GM23338 (cell line): Measurements from ENCODE around the gene HSF5. TPM values are rescaled to one million over a fixed set of nuclear protein-coding genes. Genes with fewer than 3 reads are reported as not detected.

Experiments
- ATAC-seq: fragments of 200-7000 bp; cut with Tn5 transposase; 3 replicates; pipeline ENCODE4 v1.9.1; 2020
- DNase-seq: peaks from one replicate; pipeline ENCODE4 v3.0.0-alpha.2; 2015; ENCODE audit warnings: low spot score
- H2AFZ ChIP-seq: fragments of 200-600 bp; sonication (generic); 2 replicates; pipeline ENCODE4 v1.8.0; 2016; ENCODE audit warnings: antibody characterized with exemption, mild to moderate bottlenecking, moderate library complexity
- H3F3A ChIP-seq: fragments of 200-600 bp; sonication (generic); replicated peaks from 2 replicates; pipeline ENCODE4 v1.8.0; 2017; ENCODE audit warnings: antibody characterized with exemption, mixed run types, low read depth
- H3K27ac ChIP-seq: fragments of 200-600 bp; sonication (generic); 2 replicates; pipeline ENCODE4 v1.6.1; 2016; ENCODE audit warnings: low read depth
- H3K27me3 ChIP-seq: fragments of 200-600 bp; sonication (generic); 2 replicates; pipeline ENCODE4 v1.8.0; 2016; ENCODE audit warnings: mild to moderate bottlenecking, mixed run types, moderate library complexity; ENCODE audit not compliant: insufficient read depth
- H3K36me3 ChIP-seq: fragments of 200-600 bp; sonication (generic); 2 replicates; pipeline ENCODE4 v1.8.0; 2016; ENCODE audit warnings: mild to moderate bottlenecking; ENCODE audit not compliant: insufficient read depth
- H3K4me1 ChIP-seq: fragments of 200-600 bp; sonication (generic); 2 replicates; pipeline ENCODE4 v1.8.0; 2016; ENCODE audit warnings: mild to moderate bottlenecking, moderate library complexity; ENCODE audit not compliant: insufficient read depth
- H3K4me2 ChIP-seq: fragments of 200-600 bp; sonication (generic); 2 replicates; pipeline ENCODE4 v1.7.1; 2017; ENCODE audit warnings: mixed run types
- H3K4me3 ChIP-seq: fragments of 200-600 bp; sonication (generic); 2 replicates; pipeline ENCODE4 v1.6.1; 2016; ENCODE audit warnings: mixed run types
- H3K79me2 ChIP-seq: fragments of 200-600 bp; sonication (generic); replicated peaks from 2 replicates; pipeline ENCODE4 v1.8.0; 2017; ENCODE audit warnings: mild to moderate bottlenecking; ENCODE audit not compliant: insufficient read depth
- H3K9me2 ChIP-seq: fragments of 200-600 bp; sonication (generic); 2 replicates; pipeline ENCODE4 v1.8.0; 2017; ENCODE audit not compliant: insufficient read depth
- H4K20me1 ChIP-seq: fragments of 200-600 bp; sonication (generic); replicated peaks from 2 replicates; pipeline ENCODE4 v1.8.0; 2017; ENCODE audit warnings: mild to moderate bottlenecking; ENCODE audit not compliant: insufficient read depth
- H3K27ac Mint-ChIP-seq: 2 replicates; pipeline ENCODE4 v1.8.0; 2020; ENCODE audit warnings: inconsistent platforms, mild to moderate bottlenecking, moderate library complexity, mixed read lengths
- H3K27me3 Mint-ChIP-seq: 3 replicates; pipeline ENCODE4 v1.8.0; 2022; ENCODE audit warnings: low read depth, mild to moderate bottlenecking, moderate library complexity, mixed read lengths, inconsistent platforms; ENCODE audit not compliant: insufficient read depth, poor library complexity
- H3K36me3 Mint-ChIP-seq: 3 replicates; pipeline ENCODE4 v1.8.0; 2021; ENCODE audit warnings: low read depth, mild to moderate bottlenecking, inconsistent platforms, moderate library complexity, mixed read lengths
- H3K4me1 Mint-ChIP-seq: 3 replicates; pipeline ENCODE4 v1.8.0; 2020; ENCODE audit warnings: mild to moderate bottlenecking, inconsistent platforms, mixed read lengths
- H3K4me3 Mint-ChIP-seq: 3 replicates; pipeline ENCODE4 v1.8.0; 2021; ENCODE audit warnings: moderate library complexity, mild to moderate bottlenecking, inconsistent platforms, mixed read lengths
- H3K9me3 Mint-ChIP-seq: 3 replicates; pipeline ENCODE4 v1.8.0; 2020; ENCODE audit warnings: moderate library complexity, mild to moderate bottlenecking, inconsistent platforms, mixed read lengths
- CREB1 ChIP-seq: fragments of 250-450 bp; sonication (Bioruptor Pico); IDR thresholded peaks from 2 replicates; pipeline ENCODE4 v1.5.0; 2020; ENCODE audit warnings: low read depth, mild to moderate bottlenecking, moderate library complexity
- EZH2 ChIP-seq: fragments of 200-600 bp; sonication (generic); IDR thresholded peaks from one replicate; pipeline ENCODE4 v1.8.0; 2017; ENCODE audit warnings: antibody characterized with exemption, mild to moderate bottlenecking, low read depth; ENCODE audit not compliant: unreplicated experiment
- EZH2phosphoT487 ChIP-seq: fragments of 200-600 bp; sonication (generic); IDR thresholded peaks from one replicate; pipeline ENCODE4 v1.8.1; 2018; ENCODE audit warnings: antibody characterized with exemption; ENCODE audit not compliant: unreplicated experiment
- JUNB ChIP-seq: IDR thresholded peaks from one replicate; pipeline ENCODE4 v1.6.1; 2016; ENCODE audit warnings: antibody characterized with exemption; ENCODE audit not compliant: unreplicated experiment
- NANOG ChIP-seq: IDR thresholded peaks from 2 replicates; pipeline ENCODE4 v1.6.1; 2016; ENCODE audit warnings: antibody characterized with exemption, borderline replicate concordance
- POLR2AphosphoS5 ChIP-seq: IDR thresholded peaks from 2 replicates; pipeline ENCODE4 v1.6.1; 2016; ENCODE audit warnings: antibody characterized with exemption, low read depth
- STAT1 ChIP-seq: IDR thresholded peaks from one replicate; pipeline ENCODE4 v1.6.1; 2016; ENCODE audit warnings: antibody characterized with exemption; ENCODE audit not compliant: unreplicated experiment
- ZNF114 ChIP-seq: fragments of 250-450 bp; sonication (Bioruptor Pico); IDR thresholded peaks from 2 replicates; pipeline ENCODE4 v1.5.0; 2020; ENCODE audit warnings: mild to moderate bottlenecking, moderate library complexity
- ZNF331 ChIP-seq: fragments of 250-450 bp; sonication (Bioruptor Pico); IDR thresholded peaks from 2 replicates; pipeline ENCODE4 v1.5.0; 2020; ENCODE audit warnings: low read depth, mild to moderate bottlenecking, moderate library complexity
- polyA plus RNA-seq: library from polyadenylated mRNA; unstranded; fragments of >200 nt; fragmentation: Nextera tagmentation; extraction: Ambion mirVana; gene quantifications from 2 replicates; pipeline ENCODE4 v1.2.1, GENCODE V29; 2016
- total RNA-seq: library from RNA; depleted of rRNA; stranded (reverse); fragments of >200 nt; shearing (Covaris generic); gene quantifications from 2 replicates; pipeline ENCODE4 v1.2.3, GENCODE V29; 2014
- TF ChIP-seq, protein P1 (sequence below): IDR thresholded peaks from one replicate; pipeline ENCODE4 v1.6.1; 2018; ENCODE audit warnings: antibody characterized with exemption; ENCODE audit not compliant: unreplicated experiment
- TF ChIP-seq, protein P2 (sequence below), 2 experiments: fragments of 200-600 bp in 1 of 2; sonication (generic) in 1 of 2; conservative IDR thresholded peaks; 2 replicates each; pipeline versions ENCODE4 v1.5.1 to v1.6.1; 2016 to 2017; ENCODE audit warnings: antibody characterized with exemption in 2 of 2, low read depth in 2 of 2, mild to moderate bottlenecking in 2 of 2, moderate library complexity in 1 of 2
- TF ChIP-seq, protein P3 (sequence below): fragments of 250-450 bp; sonication (Bioruptor Pico); IDR thresholded peaks from 2 replicates; pipeline ENCODE4 v1.5.0; 2020; ENCODE audit warnings: mild to moderate bottlenecking, moderate library complexity
- TF ChIP-seq, protein P4 (sequence below): IDR thresholded peaks from 2 replicates; pipeline ENCODE4 v1.6.1; 2016; ENCODE audit warnings: antibody characterized with exemption

Gene HSF5
- total and polyA plus RNA-seq, 2 experiments from 2014 or later, result 0.24 TPM; not detected in 1

DNA sequence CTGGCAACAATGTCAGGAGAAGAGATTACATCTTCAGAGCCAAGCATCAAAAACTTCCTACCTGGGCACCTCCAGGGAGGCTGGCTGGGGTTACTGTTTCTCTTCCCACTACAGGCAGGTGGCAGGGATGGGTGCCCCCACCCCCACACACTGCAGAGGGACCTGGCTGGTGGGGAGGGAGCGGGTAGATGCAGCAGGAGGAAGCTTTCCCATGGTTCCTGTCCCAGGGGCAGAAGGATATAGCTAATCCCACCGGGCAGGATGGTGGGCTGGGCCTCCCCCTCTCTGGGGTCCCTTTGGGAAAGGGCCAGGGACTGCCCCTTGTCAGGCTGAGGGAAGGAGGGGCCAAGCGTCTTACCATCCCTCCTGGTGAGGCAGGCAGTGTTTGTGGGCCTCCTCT lies 42.9 kb upstream of the HSF5 start (continued):
- TF ChIP-seq ZNF114 (CRISPR knock-in tag), result no peak

DNA sequence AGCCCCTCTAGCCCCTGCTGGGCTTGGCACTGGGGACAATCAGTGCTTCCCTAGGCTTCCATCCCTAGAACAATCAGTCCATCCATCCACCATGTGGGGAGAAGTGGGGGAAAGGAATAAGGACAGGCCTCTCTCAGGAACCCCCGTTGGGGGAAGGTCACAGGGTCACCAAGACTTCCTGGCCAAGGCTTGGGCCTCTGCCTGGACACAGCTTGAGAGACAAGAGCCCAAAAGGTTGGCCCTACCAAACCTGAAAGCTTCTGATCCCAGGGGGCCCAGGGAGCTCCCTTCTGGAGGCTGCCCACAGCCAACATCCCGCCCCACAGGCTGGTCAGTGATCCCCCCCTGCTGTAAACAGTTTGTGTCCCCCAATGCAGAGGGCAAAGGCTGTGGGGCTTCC lies 42.4 kb upstream of the HSF5 start:
- ATAC-seq, result no peak
- peaks cover 62% of the 10 kb centered on the region for H3K4me1 Mint-ChIP-seq
- peaks cover 24% of the 10 kb centered on the region for H3K27me3 Mint-ChIP-seq
- H3K4me2 ChIP-seq, result peak overlapping the region; percentile 90
- no peaks in the 10 kb centered on the region for H3F3A ChIP-seq
- no peaks in the 10 kb centered on the region; the same call in 2 of the 3 replicates for H3K9me3 Mint-ChIP-seq
- no peak overlapping the region for H3K27ac Mint-ChIP-seq
- TF ChIP-seq ZNF331 (CRISPR knock-in tag) (no peak), CREB1 (CRISPR knock-in tag) (no peak), STAT1 (no peak), EZH2phosphoT487 (no peak), ZNF114 (CRISPR knock-in tag) (no peak), POLR2AphosphoS5 (no peak), EZH2 (no peak), JUNB (no peak), NANOG (no peak)
- TF ChIP-seq, protein P1, sequence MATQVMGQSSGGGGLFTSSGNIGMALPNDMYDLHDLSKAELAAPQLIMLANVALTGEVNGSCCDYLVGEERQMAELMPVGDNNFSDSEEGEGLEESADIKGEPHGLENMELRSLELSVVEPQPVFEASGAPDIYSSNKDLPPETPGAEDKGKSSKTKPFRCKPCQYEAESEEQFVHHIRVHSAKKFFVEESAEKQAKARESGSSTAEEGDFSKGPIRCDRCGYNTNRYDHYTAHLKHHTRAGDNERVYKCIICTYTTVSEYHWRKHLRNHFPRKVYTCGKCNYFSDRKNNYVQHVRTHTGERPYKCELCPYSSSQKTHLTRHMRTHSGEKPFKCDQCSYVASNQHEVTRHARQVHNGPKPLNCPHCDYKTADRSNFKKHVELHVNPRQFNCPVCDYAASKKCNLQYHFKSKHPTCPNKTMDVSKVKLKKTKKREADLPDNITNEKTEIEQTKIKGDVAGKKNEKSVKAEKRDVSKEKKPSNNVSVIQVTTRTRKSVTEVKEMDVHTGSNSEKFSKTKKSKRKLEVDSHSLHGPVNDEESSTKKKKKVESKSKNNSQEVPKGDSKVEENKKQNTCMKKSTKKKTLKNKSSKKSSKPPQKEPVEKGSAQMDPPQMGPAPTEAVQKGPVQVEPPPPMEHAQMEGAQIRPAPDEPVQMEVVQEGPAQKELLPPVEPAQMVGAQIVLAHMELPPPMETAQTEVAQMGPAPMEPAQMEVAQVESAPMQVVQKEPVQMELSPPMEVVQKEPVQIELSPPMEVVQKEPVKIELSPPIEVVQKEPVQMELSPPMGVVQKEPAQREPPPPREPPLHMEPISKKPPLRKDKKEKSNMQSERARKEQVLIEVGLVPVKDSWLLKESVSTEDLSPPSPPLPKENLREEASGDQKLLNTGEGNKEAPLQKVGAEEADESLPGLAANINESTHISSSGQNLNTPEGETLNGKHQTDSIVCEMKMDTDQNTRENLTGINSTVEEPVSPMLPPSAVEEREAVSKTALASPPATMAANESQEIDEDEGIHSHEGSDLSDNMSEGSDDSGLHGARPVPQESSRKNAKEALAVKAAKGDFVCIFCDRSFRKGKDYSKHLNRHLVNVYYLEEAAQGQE, result no peak
- TF ChIP-seq, protein P2, sequence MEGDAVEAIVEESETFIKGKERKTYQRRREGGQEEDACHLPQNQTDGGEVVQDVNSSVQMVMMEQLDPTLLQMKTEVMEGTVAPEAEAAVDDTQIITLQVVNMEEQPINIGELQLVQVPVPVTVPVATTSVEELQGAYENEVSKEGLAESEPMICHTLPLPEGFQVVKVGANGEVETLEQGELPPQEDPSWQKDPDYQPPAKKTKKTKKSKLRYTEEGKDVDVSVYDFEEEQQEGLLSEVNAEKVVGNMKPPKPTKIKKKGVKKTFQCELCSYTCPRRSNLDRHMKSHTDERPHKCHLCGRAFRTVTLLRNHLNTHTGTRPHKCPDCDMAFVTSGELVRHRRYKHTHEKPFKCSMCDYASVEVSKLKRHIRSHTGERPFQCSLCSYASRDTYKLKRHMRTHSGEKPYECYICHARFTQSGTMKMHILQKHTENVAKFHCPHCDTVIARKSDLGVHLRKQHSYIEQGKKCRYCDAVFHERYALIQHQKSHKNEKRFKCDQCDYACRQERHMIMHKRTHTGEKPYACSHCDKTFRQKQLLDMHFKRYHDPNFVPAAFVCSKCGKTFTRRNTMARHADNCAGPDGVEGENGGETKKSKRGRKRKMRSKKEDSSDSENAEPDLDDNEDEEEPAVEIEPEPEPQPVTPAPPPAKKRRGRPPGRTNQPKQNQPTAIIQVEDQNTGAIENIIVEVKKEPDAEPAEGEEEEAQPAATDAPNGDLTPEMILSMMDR (conservative IDR thresholded peaks at IDR 0.05; ENCODE audit: low read depth in 2 of 2), result no peak
- TF ChIP-seq, protein P3, sequence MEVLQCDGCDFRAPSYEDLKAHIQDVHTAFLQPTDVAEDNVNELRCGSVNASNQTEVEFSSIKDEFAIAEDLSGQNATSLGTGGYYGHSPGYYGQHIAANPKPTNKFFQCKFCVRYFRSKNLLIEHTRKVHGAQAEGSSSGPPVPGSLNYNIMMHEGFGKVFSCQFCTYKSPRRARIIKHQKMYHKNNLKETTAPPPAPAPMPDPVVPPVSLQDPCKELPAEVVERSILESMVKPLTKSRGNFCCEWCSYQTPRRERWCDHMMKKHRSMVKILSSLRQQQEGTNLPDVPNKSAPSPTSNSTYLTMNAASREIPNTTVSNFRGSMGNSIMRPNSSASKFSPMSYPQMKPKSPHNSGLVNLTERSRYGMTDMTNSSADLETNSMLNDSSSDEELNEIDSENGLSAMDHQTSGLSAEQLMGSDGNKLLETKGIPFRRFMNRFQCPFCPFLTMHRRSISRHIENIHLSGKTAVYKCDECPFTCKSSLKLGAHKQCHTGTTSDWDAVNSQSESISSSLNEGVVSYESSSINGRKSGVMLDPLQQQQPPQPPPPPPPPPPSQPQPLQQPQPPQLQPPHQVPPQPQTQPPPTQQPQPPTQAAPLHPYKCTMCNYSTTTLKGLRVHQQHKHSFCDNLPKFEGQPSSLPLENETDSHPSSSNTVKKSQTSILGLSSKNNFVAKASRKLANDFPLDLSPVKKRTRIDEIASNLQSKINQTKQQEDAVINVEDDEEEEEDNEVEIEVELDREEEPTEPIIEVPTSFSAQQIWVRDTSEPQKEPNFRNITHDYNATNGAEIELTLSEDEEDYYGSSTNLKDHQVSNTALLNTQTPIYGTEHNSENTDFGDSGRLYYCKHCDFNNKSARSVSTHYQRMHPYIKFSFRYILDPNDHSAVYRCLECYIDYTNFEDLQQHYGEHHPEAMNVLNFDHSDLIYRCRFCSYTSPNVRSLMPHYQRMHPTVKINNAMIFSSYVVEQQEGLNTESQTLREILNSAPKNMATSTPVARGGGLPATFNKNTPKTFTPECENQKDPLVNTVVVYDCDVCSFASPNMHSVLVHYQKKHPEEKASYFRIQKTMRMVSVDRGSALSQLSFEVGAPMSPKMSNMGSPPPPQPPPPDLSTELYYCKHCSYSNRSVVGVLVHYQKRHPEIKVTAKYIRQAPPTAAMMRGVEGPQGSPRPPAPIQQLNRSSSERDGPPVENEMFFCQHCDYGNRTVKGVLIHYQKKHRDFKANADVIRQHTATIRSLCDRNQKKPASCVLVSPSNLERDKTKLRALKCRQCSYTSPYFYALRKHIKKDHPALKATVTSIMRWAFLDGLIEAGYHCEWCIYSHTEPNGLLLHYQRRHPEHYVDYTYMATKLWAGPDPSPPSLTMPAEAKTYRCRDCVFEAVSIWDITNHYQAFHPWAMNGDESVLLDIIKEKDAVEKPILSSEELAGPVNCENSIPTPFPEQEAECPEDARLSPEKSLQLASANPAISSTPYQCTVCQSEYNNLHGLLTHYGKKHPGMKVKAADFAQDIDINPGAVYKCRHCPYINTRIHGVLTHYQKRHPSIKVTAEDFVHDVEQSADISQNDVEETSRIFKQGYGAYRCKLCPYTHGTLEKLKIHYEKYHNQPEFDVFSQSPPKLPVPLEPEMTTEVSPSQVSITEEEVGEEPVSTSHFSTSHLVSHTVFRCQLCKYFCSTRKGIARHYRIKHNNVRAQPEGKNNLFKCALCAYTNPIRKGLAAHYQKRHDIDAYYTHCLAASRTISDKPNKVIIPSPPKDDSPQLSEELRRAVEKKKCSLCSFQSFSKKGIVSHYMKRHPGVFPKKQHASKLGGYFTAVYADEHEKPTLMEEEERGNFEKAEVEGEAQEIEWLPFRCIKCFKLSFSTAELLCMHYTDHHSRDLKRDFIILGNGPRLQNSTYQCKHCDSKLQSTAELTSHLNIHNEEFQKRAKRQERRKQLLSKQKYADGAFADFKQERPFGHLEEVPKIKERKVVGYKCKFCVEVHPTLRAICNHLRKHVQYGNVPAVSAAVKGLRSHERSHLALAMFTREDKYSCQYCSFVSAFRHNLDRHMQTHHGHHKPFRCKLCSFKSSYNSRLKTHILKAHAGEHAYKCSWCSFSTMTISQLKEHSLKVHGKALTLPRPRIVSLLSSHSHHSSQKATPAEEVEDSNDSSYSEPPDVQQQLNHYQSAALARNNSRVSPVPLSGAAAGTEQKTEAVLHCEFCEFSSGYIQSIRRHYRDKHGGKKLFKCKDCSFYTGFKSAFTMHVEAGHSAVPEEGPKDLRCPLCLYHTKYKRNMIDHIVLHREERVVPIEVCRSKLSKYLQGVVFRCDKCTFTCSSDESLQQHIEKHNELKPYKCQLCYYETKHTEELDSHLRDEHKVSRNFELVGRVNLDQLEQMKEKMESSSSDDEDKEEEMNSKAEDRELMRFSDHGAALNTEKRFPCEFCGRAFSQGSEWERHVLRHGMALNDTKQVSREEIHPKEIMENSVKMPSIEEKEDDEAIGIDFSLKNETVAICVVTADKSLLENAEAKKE (CRISPR knock-in tag), result no peak
- TF ChIP-seq, protein P4, sequence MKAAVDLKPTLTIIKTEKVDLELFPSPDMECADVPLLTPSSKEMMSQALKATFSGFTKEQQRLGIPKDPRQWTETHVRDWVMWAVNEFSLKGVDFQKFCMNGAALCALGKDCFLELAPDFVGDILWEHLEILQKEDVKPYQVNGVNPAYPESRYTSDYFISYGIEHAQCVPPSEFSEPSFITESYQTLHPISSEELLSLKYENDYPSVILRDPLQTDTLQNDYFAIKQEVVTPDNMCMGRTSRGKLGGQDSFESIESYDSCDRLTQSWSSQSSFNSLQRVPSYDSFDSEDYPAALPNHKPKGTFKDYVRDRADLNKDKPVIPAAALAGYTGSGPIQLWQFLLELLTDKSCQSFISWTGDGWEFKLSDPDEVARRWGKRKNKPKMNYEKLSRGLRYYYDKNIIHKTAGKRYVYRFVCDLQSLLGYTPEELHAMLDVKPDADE, result no peak
- peak overlapping the region; percentile 94 for H3K4me3 ChIP-seq
- peaks cover 12% of the 10 kb centered on the region for H3K4me1 ChIP-seq
- peak overlapping the region; percentile 98; the same call in 1 of the 2 replicates for H2AFZ ChIP-seq
- H3K79me2 ChIP-seq, result no peaks in the 10 kb centered on the region
- H3K4me3 Mint-ChIP-seq, result peak overlapping the region; percentile 72
- H3K27ac ChIP-seq, result no peak overlapping the region
- H3K36me3 ChIP-seq, result no peaks in the 10 kb centered on the region
- no peaks in the 10 kb centered on the region; the same call in 2 of the 3 replicates for H3K36me3 Mint-ChIP-seq
- H4K20me1 ChIP-seq, result no peaks in the 10 kb centered on the region
- 0 out of 2 replicates have a peak, but pooled peaks cover 9% of the 10 kb centered on the region for H3K27me3 ChIP-seq
- no peaks in the 10 kb centered on the region for H3K9me2 ChIP-seq
- no peak for DNase-seq
